22Rv1 (cell line): Measurements from ENCODE around the gene EIF4G3.

ENCODE experiments used
- H3K27ac ChIP-seq: fragments of 450-650 bp; 2 replicates; pipeline ENCODE4 v1.5.1; 2017
- CTCF ChIP-seq: fragments of 450-650 bp; IDR thresholded peaks from 2 replicates; pipeline ENCODE4 v1.5.1; 2017; ENCODE audit warnings: mild to moderate bottlenecking
- ZFX ChIP-seq: fragments of 450-650 bp; IDR thresholded peaks from 2 replicates; pipeline ENCODE4 v1.6.1; 2017; ENCODE audit warnings: antibody characterized with exemption, borderline replicate concordance

EIF4G3 gene

DNA sequence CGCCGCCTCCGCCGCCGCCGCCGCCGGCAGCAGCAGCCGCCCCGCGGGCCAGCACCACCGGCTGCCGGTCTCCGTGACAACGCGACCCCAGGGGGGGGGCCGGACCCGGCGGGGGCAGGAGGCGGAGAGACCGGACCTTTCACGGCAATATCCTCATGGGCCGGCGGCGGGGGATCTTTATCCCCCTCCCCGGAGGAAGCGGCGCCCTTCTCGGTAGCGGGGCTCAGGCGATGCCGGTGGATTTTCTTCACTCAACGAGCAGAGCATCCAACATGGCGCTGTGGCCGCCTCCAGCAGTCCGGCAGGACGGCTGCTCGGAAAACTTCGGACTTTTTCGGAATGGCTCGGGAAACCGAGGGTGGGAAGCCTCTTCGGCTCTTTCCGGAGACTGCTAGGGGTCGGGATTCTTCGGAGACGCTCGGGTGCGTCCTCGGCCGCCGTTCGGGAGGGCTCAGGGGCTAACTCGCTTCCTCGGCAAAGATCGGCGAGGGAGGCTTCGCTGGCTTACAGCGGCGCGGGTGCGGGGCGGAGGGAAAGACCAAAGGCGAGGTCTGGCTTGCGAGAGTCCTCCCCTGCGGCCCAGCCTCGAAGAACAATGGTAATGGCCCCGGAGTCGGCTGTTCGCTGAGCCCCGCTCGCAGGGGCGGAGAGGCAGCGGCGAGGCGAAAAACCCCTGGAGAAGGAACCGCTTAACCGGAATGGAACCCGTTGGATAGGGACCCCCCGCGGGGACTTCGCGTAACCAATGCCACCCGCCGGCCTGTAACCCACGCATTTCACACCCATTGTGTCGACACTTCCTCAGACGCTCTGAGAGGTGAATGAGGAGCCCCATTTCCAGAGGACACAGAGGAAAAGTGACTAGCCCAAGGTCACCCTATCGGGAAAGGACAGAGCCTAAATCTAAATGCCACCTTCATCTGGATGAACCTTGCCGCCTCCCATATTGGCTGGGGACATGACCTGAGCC, at the start of gene EIF4G3:
TSS of gene EIF4G3 (minus strand) at position 312 of the 970 bp plus-strand sequence. CDS start 174,155 bp downstream, outside the sequence.
- peak within 1 kb of the TSS; percentile 77 for H3K27ac ChIP-seq
- TF ChIP-seq ZFX (no peak), CTCF (no peak)

DNA sequence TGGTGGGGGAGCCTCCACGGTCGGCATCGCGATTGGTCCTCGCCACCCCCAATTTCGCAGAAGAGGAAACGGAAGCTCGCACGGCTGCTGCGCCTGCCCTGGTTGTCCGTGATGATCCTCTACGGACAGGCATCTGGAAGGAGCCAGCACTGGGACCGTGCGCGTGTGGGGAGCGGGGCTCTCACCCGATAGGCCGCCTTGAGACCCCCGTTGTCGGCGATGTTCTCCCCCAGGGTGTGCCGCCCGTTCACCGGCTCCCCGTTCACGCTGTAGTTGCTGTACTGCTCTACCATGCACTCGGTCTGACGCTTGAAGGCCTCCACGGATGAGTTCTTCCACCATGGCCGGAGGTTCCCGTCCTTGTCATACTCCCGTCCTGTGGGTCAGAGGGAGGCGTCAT, 48.4 kb upstream of the EIF4G3 start:
- no peak overlapping the region for H3K27ac ChIP-seq
- TF ChIP-seq ZFX = no peak
- TF ChIP-seq CTCF = no peak

DNA sequence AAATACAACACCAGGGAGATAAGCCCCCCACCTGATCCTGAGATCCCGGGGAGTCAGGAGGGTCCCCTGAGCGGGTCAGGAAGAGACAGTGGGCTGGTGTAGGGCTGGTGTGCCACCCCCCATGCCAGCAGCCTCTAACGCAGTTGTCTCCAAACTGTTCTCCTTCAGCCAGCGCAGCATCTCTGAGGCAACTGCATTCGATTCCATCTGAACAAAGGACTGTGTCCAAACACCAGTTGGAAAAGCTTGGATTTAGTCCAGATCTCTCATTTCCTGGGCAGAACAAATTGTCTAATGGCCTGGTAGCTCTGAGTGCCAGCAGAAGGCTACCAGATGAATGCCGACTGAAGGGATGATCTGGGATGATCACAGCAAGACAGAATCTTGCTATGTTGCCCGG, 44.1 kb upstream of the EIF4G3 start:
- no peak overlapping the region for H3K27ac ChIP-seq
- TF ChIP-seq CTCF (no peak), ZFX (no peak)

- TF ChIP-seq ZFX (no peak), CTCF (no peak)
- no peak overlapping the region for H3K27ac ChIP-seq
These were observed 43.0 kb upstream of the EIF4G3 start for GRCh38 chr1:21219674-21220073.

DNA sequence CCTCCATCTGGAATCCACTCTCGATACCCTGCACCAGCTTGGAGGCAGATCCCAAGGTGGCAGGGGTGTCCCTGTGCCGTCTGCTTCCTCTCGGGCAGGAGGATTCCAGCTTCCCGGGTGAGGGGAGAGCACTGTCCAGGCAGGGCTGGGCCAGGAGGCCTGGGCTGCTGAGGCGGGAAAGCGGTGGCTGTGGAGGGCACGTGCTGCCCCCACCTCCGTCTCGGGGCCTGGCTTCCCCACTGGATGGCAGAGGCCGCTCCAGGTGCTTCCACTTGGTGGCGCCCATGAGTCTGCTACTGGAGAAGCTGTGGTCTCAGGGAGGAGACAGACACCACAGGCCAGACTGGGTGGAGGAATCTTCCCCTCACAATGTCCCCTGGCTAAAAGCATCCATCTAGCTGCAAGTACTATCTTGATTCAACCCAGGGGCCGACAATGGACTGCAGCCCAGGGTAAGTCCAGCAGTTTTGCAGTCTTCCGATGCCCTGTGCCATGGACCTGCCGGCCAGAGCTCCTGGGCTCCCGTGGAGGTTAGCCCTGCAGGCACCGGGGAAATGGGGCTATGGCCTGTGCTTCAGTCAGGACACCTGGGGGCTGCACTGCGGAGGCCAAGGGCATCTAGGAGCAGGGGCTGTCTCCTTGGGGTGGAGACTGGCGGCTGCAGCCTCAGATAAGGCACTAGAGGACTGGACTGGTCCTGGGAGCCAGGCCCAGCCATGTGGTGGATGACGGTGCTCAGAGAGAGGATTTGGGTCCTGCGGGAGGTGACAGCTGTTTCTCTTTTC, 41.3 kb upstream of the EIF4G3 start:
- peak; percentile 65 for TF ChIP-seq CTCF
- TF ChIP-seq ZFX = no peak
- H3K27ac ChIP-seq = no peak overlapping the region

GRCh38 chr1:21216835-21217811, 40.4 kb upstream of the EIF4G3 start:
- H3K27ac ChIP-seq = no peak overlapping the region
- peak; percentile 92 for TF ChIP-seq CTCF
- TF ChIP-seq ZFX = no peak
